Measurements from ENCODE around the gene DDX24. TPM values are rescaled to one million over a fixed set of nuclear protein-coding genes. Genes with fewer than 3 reads are reported as not detected.

The DDX24 gene
- total RNA-seq, 4 donors from 2014 or later: 182 to 252 (median 201) TPM

DNA sequence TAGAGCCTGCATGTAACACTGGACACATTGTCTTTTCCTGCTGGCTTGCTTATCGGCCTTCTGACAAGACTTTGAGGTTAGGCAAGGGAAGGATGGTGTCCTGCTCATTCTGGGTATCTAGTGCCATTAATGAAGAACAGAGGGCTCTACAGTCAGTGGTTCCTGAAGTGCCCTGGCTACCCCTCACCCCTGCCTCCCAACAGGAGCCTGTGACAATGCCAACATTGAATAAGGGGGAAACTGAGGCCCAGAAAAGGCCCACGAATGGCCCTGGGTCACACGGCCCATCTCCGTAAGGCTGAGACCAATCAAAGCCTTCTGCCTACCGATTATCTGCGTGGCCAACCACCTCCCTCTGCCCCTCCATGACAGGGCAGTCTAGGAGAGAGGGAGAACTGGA lies 46.3 kb upstream of the DDX24 start:
- H3K27me3 ChIP-seq: no peaks in the 10 kb centered on the region
- WGBS, 2 donors (ENCODE audit: low coverage in 1 of 2): 100% methylated on average over 3 of the region's 6 CpGs; no CpG with 5 or more reads in 1 of the 2 donors
- H3K9me3 ChIP-seq: no peaks in the 10 kb centered on the region
- no peak for ATAC-seq
- peaks cover 0 to 21% of the 10 kb centered on the region in 2 donors for H3K36me3 ChIP-seq
- no peak overlapping the region for H3K4me3 ChIP-seq
- H3K27ac ChIP-seq: no peak overlapping the region
- TF ChIP-seq POLR2A (IDR thresholded peaks at IDR 0.05) (no peak), POLR2AphosphoS5 (IDR thresholded peaks at IDR 0.05) (no peak), EP300 (IDR thresholded peaks at IDR 0.05) (no peak)
- TF ChIP-seq, protein P1, sequence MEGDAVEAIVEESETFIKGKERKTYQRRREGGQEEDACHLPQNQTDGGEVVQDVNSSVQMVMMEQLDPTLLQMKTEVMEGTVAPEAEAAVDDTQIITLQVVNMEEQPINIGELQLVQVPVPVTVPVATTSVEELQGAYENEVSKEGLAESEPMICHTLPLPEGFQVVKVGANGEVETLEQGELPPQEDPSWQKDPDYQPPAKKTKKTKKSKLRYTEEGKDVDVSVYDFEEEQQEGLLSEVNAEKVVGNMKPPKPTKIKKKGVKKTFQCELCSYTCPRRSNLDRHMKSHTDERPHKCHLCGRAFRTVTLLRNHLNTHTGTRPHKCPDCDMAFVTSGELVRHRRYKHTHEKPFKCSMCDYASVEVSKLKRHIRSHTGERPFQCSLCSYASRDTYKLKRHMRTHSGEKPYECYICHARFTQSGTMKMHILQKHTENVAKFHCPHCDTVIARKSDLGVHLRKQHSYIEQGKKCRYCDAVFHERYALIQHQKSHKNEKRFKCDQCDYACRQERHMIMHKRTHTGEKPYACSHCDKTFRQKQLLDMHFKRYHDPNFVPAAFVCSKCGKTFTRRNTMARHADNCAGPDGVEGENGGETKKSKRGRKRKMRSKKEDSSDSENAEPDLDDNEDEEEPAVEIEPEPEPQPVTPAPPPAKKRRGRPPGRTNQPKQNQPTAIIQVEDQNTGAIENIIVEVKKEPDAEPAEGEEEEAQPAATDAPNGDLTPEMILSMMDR (IDR thresholded peaks at IDR 0.05): no peak
- H3K4me1 ChIP-seq: peaks cover 0 to 24% (median 3%) of the 10 kb centered on the region in 3 donors

DNA sequence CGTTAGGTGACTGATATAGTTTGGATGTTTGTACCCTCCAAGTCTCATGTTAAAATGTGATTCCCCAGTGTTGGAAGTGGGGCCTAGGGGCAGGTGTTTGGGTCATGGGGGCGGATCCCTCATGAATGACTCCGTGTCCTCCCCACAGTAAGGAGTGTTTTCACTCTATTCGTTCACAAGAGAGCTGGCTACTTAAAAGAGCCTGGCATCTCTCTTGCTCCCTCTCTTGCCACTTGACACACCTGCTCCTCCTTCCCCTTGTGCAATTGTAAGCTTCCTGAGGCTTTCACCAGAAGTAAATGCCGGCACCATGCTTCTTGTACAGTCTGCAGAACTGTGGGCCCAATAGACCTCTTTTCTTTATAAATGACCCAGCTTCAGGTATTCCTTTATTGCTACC lies 45.8 kb upstream of the DDX24 start:
- no peak overlapping the region for H3K27ac ChIP-seq
- H3K36me3 ChIP-seq: peaks cover 0 to 21% of the 10 kb centered on the region in 2 donors
- no peaks in the 10 kb centered on the region for H3K27me3 ChIP-seq
- TF ChIP-seq POLR2A (IDR thresholded peaks at IDR 0.05) (no peak), POLR2AphosphoS5 (IDR thresholded peaks at IDR 0.05) (no peak), EP300 (IDR thresholded peaks at IDR 0.05) (no peak)
- TF ChIP-seq, protein P1 (IDR thresholded peaks at IDR 0.05): no peak
- 89 to 100% methylated on average over 3 of the region's 5 CpGs for WGBS, 2 donors (ENCODE audit: low coverage in 1 of 2)
- no peak overlapping the region for H3K4me3 ChIP-seq
- no peaks in the 10 kb centered on the region for H3K9me3 ChIP-seq
- peaks cover 0 to 24% (median 3%) of the 10 kb centered on the region in 3 donors for H3K4me1 ChIP-seq
- ATAC-seq: no peak

DNA sequence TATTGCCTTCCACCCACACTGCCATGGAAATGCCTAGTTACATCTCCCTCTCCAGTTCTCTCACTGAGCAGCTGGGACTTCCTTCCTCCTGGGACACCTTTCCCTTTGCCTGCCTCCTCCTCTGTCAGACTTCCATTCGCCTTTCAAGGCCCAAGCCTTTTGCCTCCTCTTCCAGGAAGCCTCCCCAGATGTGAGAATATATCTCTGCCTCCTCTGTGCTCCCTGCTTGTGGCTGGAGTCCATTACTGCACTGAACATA lies 45.3 kb upstream of the DDX24 start:
- H3K4me3 ChIP-seq: no peak overlapping the region
- TF ChIP-seq EP300 (IDR thresholded peaks at IDR 0.05): no peak
- no peak for TF ChIP-seq POLR2AphosphoS5 (IDR thresholded peaks at IDR 0.05)
- TF ChIP-seq, protein P1 (IDR thresholded peaks at IDR 0.05): no peak
- no peak for TF ChIP-seq POLR2A (IDR thresholded peaks at IDR 0.05)
- H3K4me1 ChIP-seq: peaks cover 0 to 24% (median 3%) of the 10 kb centered on the region in 3 donors
- no peak for ATAC-seq
- H3K27me3 ChIP-seq: no peaks in the 10 kb centered on the region
- WGBS, 2 donors (ENCODE audit: low coverage in 1 of 2): 83 to 89% methylated on average over 1 of the region's 1 CpG
- H3K9me3 ChIP-seq: no peaks in the 10 kb centered on the region
- H3K27ac ChIP-seq: no peak overlapping the region
- peaks cover 0 to 21% of the 10 kb centered on the region in 2 donors for H3K36me3 ChIP-seq

DNA sequence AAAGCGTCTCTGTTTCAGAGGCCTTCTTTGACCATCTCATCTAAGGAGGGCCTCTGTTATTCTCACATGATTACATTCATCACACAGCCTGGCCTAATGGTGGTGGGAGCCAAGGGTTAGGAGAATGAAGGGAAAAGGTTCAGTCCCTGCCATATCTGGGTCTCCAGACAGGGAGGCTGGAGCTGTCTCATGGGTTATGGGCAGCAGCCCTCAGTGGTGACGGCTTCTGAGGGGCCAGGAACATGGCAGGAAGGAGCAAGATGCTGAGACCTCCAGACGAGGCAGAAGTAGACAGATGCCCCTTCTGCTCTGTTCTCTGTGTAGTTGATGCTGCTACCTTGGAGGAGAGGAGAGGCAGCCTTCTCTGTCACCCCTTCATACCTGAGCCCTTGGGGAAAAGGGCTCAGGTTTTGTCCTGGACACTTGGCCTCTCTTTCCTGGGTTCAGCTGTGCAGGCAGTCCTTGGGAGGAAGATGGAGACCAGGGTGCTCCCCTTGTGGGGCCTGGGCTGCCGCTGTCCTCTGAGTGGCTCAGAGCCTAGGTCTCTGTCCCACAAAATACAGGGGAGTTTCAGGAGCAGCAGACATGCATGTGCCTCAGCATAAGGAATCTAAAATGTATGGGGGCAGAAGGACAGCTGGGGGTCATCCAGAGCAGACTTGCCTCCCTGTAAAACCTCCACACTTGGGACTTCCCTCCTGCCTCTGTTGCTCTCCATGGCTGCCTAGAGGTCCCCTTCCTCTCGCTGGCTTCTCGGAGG lies 44.8 kb upstream of the DDX24 start:
- Histone ChIP-seq H3K36me3 (peaks cover 0 to 21% of the 10 kb centered on the region in 2 donors), H3K4me3 (no peak overlapping the region), H3K4me1 (peaks cover 0 to 24% (median 3%) of the 10 kb centered on the region in 3 donors), H3K27ac (no peak overlapping the region), H3K27me3 (no peaks in the 10 kb centered on the region), H3K9me3 (peaks cover 0 to 4% (median 0%) of the 10 kb centered on the region in 3 donors)
- TF ChIP-seq EP300 (IDR thresholded peaks at IDR 0.05) (no peak), POLR2A (IDR thresholded peaks at IDR 0.05) (no peak)
- no peak for ATAC-seq
- WGBS, 2 donors (ENCODE audit: low coverage in 1 of 2): 74 to 96% methylated on average over 3 to 4 of the region's 6 CpGs

DNA sequence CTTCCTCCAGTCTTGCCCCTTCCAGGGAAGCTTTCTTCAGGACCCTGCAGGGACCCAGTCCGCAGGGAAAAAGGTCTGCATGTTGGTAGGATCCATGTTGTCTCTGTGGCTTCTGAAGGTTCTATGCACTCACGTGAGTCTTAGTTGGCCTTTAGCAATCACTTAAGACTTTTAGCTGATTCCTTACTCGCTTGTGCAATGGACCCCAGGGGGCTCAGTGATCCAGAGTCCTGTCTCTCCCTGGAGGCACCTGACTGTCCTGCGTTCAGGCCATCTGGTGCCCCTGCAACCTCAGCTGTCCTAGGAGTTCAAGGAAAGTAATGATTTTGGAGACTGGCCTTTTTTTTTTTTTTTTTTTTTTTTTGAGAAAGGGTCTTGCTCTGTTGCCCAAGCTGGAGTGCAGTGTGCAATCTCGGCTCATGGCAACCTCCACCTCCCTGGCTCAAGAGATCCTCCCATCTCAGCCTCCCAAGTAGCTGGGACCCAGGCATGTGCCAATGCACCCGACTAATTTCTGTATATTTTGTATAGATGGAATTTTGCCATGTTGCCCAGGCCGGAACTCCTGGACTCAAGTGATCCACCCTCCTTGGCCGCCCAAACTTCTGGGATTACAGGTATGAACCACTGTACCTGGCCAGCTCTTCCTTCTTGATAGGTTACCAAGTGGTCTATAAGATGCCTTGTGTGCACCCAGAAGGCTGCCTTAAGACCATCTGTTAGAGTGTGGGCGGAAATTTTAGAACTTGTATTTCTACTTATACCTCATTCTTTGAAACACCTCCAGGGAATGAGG lies 43.8 kb upstream of the DDX24 start:
- WGBS, 2 donors (ENCODE audit: low coverage in 1 of 2): 89 to 100% methylated on average over 3 to 5 of the region's 9 CpGs
- H3K9me3 ChIP-seq: peaks cover 0 to 14% (median 0%) of the 10 kb centered on the region in 3 donors
- H3K27me3 ChIP-seq: no peaks in the 10 kb centered on the region
- no peak overlapping the region for H3K4me3 ChIP-seq
- TF ChIP-seq POLR2AphosphoS5 (IDR thresholded peaks at IDR 0.05) (no peak), POLR2A (IDR thresholded peaks at IDR 0.05) (no peak), EP300 (IDR thresholded peaks at IDR 0.05) (no peak)
- TF ChIP-seq, protein P1 (IDR thresholded peaks at IDR 0.05): no peak
- no peak for ATAC-seq
- peaks cover 0 to 21% of the 10 kb centered on the region in 2 donors for H3K36me3 ChIP-seq
- peaks cover 0 to 16% (median 3%) of the 10 kb centered on the region in 3 donors for H3K4me1 ChIP-seq
- H3K27ac ChIP-seq: no peak overlapping the region

All from gastroesophageal sphincter (tissue), 4 donors.